ENCODE results near the gene HSD17B10. TPM values are rescaled to one million over a fixed set of nuclear protein-coding genes. Genes with fewer than 3 reads are reported as not detected.
A peak's percentile ranks its signal among the peaks of the same experiment; 100 is the strongest.

Gene HSD17B10
- total and polyA plus RNA-seq, 2 of the 13 experiments (the other 11 are each of a cell fraction or from before 2014, with no cell fraction given): 68.7 to 84.7 TPM

- TF ChIP-seq PATZ1 (CRISPR knock-in tag; IDR thresholded peaks at IDR 0.05) (0 out of 2 replicates have a peak, but pooled peaks have one; percentile 15), ZNF205 (CRISPR knock-in tag; IDR thresholded peaks at IDR 0.05) (peak; percentile 30; the same call in 1 of the 2 replicates), ZBTB26 (CRISPR knock-in tag; IDR thresholded peaks at IDR 0.05; ENCODE audit: borderline replicate concordance) (0 out of 2 replicates have a peak, but pooled peaks have one; percentile 24), ZNF574 (CRISPR knock-in tag; IDR thresholded peaks at IDR 0.05) (peak; percentile 42; the same call in 1 of the 2 replicates), ZNF576 (CRISPR knock-in tag; IDR thresholded peaks at IDR 0.05) (no peak), RELA (CRISPR knock-in tag; IDR thresholded peaks at IDR 0.05) (no peak), CBX5 (CRISPR knock-in tag; IDR thresholded peaks at IDR 0.05; ENCODE audit: borderline replicate concordance) (no peak), ZSCAN29 (CRISPR knock-in tag; conservative IDR thresholded peaks at IDR 0.05) (no peak), ATF1 (CRISPR knock-in tag; IDR thresholded peaks at IDR 0.05) (no peak), SMARCC2 (IDR thresholded peaks at IDR 0.05) (no peak), ELF1 (CRISPR knock-in tag; IDR thresholded peaks at IDR 0.05) (peak; percentile 32; the same call in 1 of the 2 replicates), ZBTB39 (CRISPR knock-in tag; IDR thresholded peaks at IDR 0.05) (no peak), ETV6 (CRISPR knock-in tag; conservative IDR thresholded peaks at IDR 0.05) (no peak), HMGXB3 (CRISPR knock-in tag; IDR thresholded peaks at IDR 0.05; ENCODE audit: borderline replicate concordance) (peak; percentile 40; the same call in 1 of the 2 replicates)
These were observed at the start of gene HSD17B10 (continued) for GRCh38 chrX:53433651-53434639.

Data from HepG2 (cell line).